Endometrium (tissue), 2 donors: Measurements from ENCODE around the gene FAM110A.
"Not testable (repeated sequence)": the region's sequence is repeated elsewhere in the genome, so short reads cannot be mapped to it uniquely, and the experiment has no call there.

Source experiments
- FAIRE-seq: peaks from 2 replicates; lab custom pipeline; 2012; peaks lifted over from hg19 to GRCh38; lab: Jason Lieb, UNC
- donor health status: control.
- donor health status: control.

The FAM110A gene

GRCh38 chr20:873875-874607 lies 40.5 kb downstream of the FAM110A start:
- FAIRE-seq = no peak

GRCh38 chr20:875115-875514 lies 41.6 kb downstream of the FAM110A start:
- FAIRE-seq = no peak

- no peak for FAIRE-seq
Observed at GRCh38 chr20:877814-878213, 44.3 kb downstream of the FAM110A start.

- no peak for FAIRE-seq
Observed at GRCh38 chr20:878511-879307, 45.2 kb downstream of the FAM110A start.

- FAIRE-seq = no peak
Observed at GRCh38 chr20:879626-880025, 46.1 kb downstream of the FAM110A start.

- FAIRE-seq = no peak
Observed at GRCh38 chr20:881051-881782, 47.7 kb downstream of the FAM110A start.

- no peak for FAIRE-seq
Observed at GRCh38 chr20:881783-882144, 48.2 kb downstream of the FAM110A start.

GRCh38 chr20:884983-885952 lies 51.8 kb downstream of the FAM110A start:
- FAIRE-seq = no peak

GRCh38 chr20:887137-887536 lies 53.6 kb downstream of the FAM110A start:
- no peak for FAIRE-seq

- FAIRE-seq = no peak
Observed at GRCh38 chr20:888057-888456, 54.5 kb downstream of the FAM110A start.

GRCh38 chr20:889106-889505 lies 55.6 kb downstream of the FAM110A start:
- FAIRE-seq = no peak

GRCh38 chr20:889932-890463 lies 56.5 kb downstream of the FAM110A start:
- no peak for FAIRE-seq

GRCh38 chr20:890666-891057 lies 57.1 kb downstream of the FAM110A start:
- no peak for FAIRE-seq

GRCh38 chr20:891058-891705 lies 57.7 kb downstream of the FAM110A start:
- FAIRE-seq = no peak

- no peak for FAIRE-seq
Observed at GRCh38 chr20:891706-892080, 58.2 kb downstream of the FAM110A start.

- not testable (repeated sequence) for FAIRE-seq
Observed at GRCh38 chr20:892371-892770, 58.9 kb downstream of the FAM110A start.
